ENCODE results near the gene MYO3B.

MYO3B gene

GRCh38 chr2:170485254-170486026, 307.5 kb downstream of the MYO3B start:
- no peak for DNase-seq

- DNase-seq = no peak
These were observed 308.8 kb downstream of the MYO3B start for GRCh38 chr2:170486730-170487129.

GRCh38 chr2:170488807-170489206, 310.9 kb downstream of the MYO3B start:
- DNase-seq = no peak

- DNase-seq = no peak
These were observed 314.1 kb downstream of the MYO3B start for GRCh38 chr2:170492010-170492409.

- DNase-seq = no peak
These were observed 315.6 kb downstream of the MYO3B start for GRCh38 chr2:170493426-170494097.

- no peak for DNase-seq
These were observed 317.9 kb downstream of the MYO3B start for GRCh38 chr2:170495896-170496295.

- DNase-seq = peak; percentile 16
These were observed 320.7 kb downstream of the MYO3B start for GRCh38 chr2:170498619-170499018.

- DNase-seq = no peak
These were observed 322.2 kb downstream of the MYO3B start for GRCh38 chr2:170500104-170500503.

GRCh38 chr2:170500770-170501169, 322.8 kb downstream of the MYO3B start:
- DNase-seq = no peak

GRCh38 chr2:170501421-170502043, 323.6 kb downstream of the MYO3B start:
- no peak for DNase-seq

- DNase-seq = peak; percentile 19
These were observed 324.6 kb downstream of the MYO3B start for GRCh38 chr2:170502361-170503130.

- DNase-seq = no peak
These were observed 325.6 kb downstream of the MYO3B start for GRCh38 chr2:170503563-170503962.

GRCh38 chr2:170503971-170504809, 326.2 kb downstream of the MYO3B start:
- no peak for DNase-seq

GRCh38 chr2:170504810-170505145, 326.8 kb downstream of the MYO3B start:
- no peak for DNase-seq

GRCh38 chr2:170505631-170506275, 327.8 kb downstream of the MYO3B start:
- no peak for DNase-seq

- peak; percentile 50 for DNase-seq
These were observed 331.7 kb downstream of the MYO3B start for GRCh38 chr2:170509452-170510193.

- no peak for DNase-seq
These were observed 334.3 kb downstream of the MYO3B start for GRCh38 chr2:170512266-170512665.

- no peak for DNase-seq
These were observed 336.2 kb downstream of the MYO3B start for GRCh38 chr2:170514140-170514539.

GRCh38 chr2:170517538-170517937, 339.6 kb downstream of the MYO3B start:
- no peak for DNase-seq

- no peak for DNase-seq
These were observed 341.0 kb downstream of the MYO3B start for GRCh38 chr2:170518911-170519310.

GRCh38 chr2:170521299-170521698, 343.4 kb downstream of the MYO3B start:
- DNase-seq = no peak
